GM23338 (cell line): ENCODE results near the gene PDZD7. TPM values are rescaled to one million over a fixed set of nuclear protein-coding genes. Genes with fewer than 3 reads are reported as not detected.

Experiments
- ATAC-seq: fragments of 200-7000 bp; cut with Tn5 transposase; 3 replicates; pipeline ENCODE4 v1.9.1; 2020
- DNase-seq: peaks from one replicate; pipeline ENCODE4 v3.0.0-alpha.2; 2015; ENCODE audit warnings: low spot score
- H2AFZ ChIP-seq: fragments of 200-600 bp; sonication (generic); 2 replicates; pipeline ENCODE4 v1.8.0; 2016; ENCODE audit warnings: antibody characterized with exemption, mild to moderate bottlenecking, moderate library complexity
- H3F3A ChIP-seq: fragments of 200-600 bp; sonication (generic); replicated peaks from 2 replicates; pipeline ENCODE4 v1.8.0; 2017; ENCODE audit warnings: antibody characterized with exemption, mixed run types, low read depth
- H3K27ac ChIP-seq: fragments of 200-600 bp; sonication (generic); 2 replicates; pipeline ENCODE4 v1.6.1; 2016; ENCODE audit warnings: low read depth
- H3K27me3 ChIP-seq: fragments of 200-600 bp; sonication (generic); 2 replicates; pipeline ENCODE4 v1.8.0; 2016; ENCODE audit warnings: mild to moderate bottlenecking, mixed run types, moderate library complexity; ENCODE audit not compliant: insufficient read depth
- H3K36me3 ChIP-seq: fragments of 200-600 bp; sonication (generic); 2 replicates; pipeline ENCODE4 v1.8.0; 2016; ENCODE audit warnings: mild to moderate bottlenecking; ENCODE audit not compliant: insufficient read depth
- H3K4me1 ChIP-seq: fragments of 200-600 bp; sonication (generic); 2 replicates; pipeline ENCODE4 v1.8.0; 2016; ENCODE audit warnings: mild to moderate bottlenecking, moderate library complexity; ENCODE audit not compliant: insufficient read depth
- H3K4me2 ChIP-seq: fragments of 200-600 bp; sonication (generic); 2 replicates; pipeline ENCODE4 v1.7.1; 2017; ENCODE audit warnings: mixed run types
- H3K4me3 ChIP-seq: fragments of 200-600 bp; sonication (generic); 2 replicates; pipeline ENCODE4 v1.6.1; 2016; ENCODE audit warnings: mixed run types
- H3K79me2 ChIP-seq: fragments of 200-600 bp; sonication (generic); replicated peaks from 2 replicates; pipeline ENCODE4 v1.8.0; 2017; ENCODE audit warnings: mild to moderate bottlenecking; ENCODE audit not compliant: insufficient read depth
- H3K9me2 ChIP-seq: fragments of 200-600 bp; sonication (generic); 2 replicates; pipeline ENCODE4 v1.8.0; 2017; ENCODE audit not compliant: insufficient read depth
- H4K20me1 ChIP-seq: fragments of 200-600 bp; sonication (generic); replicated peaks from 2 replicates; pipeline ENCODE4 v1.8.0; 2017; ENCODE audit warnings: mild to moderate bottlenecking; ENCODE audit not compliant: insufficient read depth
- H3K27ac Mint-ChIP-seq: 2 replicates; pipeline ENCODE4 v1.8.0; 2020; ENCODE audit warnings: inconsistent platforms, mild to moderate bottlenecking, moderate library complexity, mixed read lengths
- H3K27me3 Mint-ChIP-seq: 3 replicates; pipeline ENCODE4 v1.8.0; 2022; ENCODE audit warnings: low read depth, mild to moderate bottlenecking, moderate library complexity, mixed read lengths, inconsistent platforms; ENCODE audit not compliant: insufficient read depth, poor library complexity
- H3K36me3 Mint-ChIP-seq: 3 replicates; pipeline ENCODE4 v1.8.0; 2021; ENCODE audit warnings: low read depth, mild to moderate bottlenecking, inconsistent platforms, moderate library complexity, mixed read lengths
- H3K4me1 Mint-ChIP-seq: 3 replicates; pipeline ENCODE4 v1.8.0; 2020; ENCODE audit warnings: mild to moderate bottlenecking, inconsistent platforms, mixed read lengths
- H3K4me3 Mint-ChIP-seq: 3 replicates; pipeline ENCODE4 v1.8.0; 2021; ENCODE audit warnings: moderate library complexity, mild to moderate bottlenecking, inconsistent platforms, mixed read lengths
- H3K9me3 Mint-ChIP-seq: 3 replicates; pipeline ENCODE4 v1.8.0; 2020; ENCODE audit warnings: moderate library complexity, mild to moderate bottlenecking, inconsistent platforms, mixed read lengths
- CTCF ChIP-seq, 2 experiments: fragments of 200-600 bp in 1 of 2; sonication (generic) in 1 of 2; conservative IDR thresholded peaks; 2 replicates each; pipeline versions ENCODE4 v1.5.1 to v1.6.1; 2016 to 2017; ENCODE audit warnings: antibody characterized with exemption in 2 of 2, low read depth in 2 of 2, mild to moderate bottlenecking in 2 of 2, moderate library complexity in 1 of 2
- ETS1 ChIP-seq: IDR thresholded peaks from 2 replicates; pipeline ENCODE4 v1.6.1; 2016; ENCODE audit warnings: antibody characterized with exemption
- EZH2 ChIP-seq: fragments of 200-600 bp; sonication (generic); IDR thresholded peaks from one replicate; pipeline ENCODE4 v1.8.0; 2017; ENCODE audit warnings: antibody characterized with exemption, mild to moderate bottlenecking, low read depth; ENCODE audit not compliant: unreplicated experiment
- POLR2AphosphoS5 ChIP-seq: IDR thresholded peaks from 2 replicates; pipeline ENCODE4 v1.6.1; 2016; ENCODE audit warnings: antibody characterized with exemption, low read depth
- polyA plus RNA-seq: library from polyadenylated mRNA; unstranded; fragments of >200 nt; fragmentation: Nextera tagmentation; extraction: Ambion mirVana; gene quantifications from 2 replicates; pipeline ENCODE4 v1.2.1, GENCODE V29; 2016
- total RNA-seq: library from RNA; depleted of rRNA; stranded (reverse); fragments of >200 nt; shearing (Covaris generic); gene quantifications from 2 replicates; pipeline ENCODE4 v1.2.3, GENCODE V29; 2014

The PDZD7 gene
- total and polyA plus RNA-seq, 2 experiments from 2014 or later = 1.7 to 2.3 TPM

- no peak for TF ChIP-seq CTCF (conservative IDR thresholded peaks at IDR 0.05; ENCODE audit: low read depth in 2 of 2)
These were observed 9.1 kb upstream of the PDZD7 start (continued) for GRCh38 chr10:101040061-101040460.

GRCh38 chr10:101038484-101038883 lies 7.6 kb upstream of the PDZD7 start:
- no peak overlapping the region; the same call in 2 of the 3 replicates for H3K4me3 Mint-ChIP-seq
- H3K27me3 Mint-ChIP-seq = peaks cover 49% of the 10 kb centered on the region
- H4K20me1 ChIP-seq = 0 out of 2 replicates have a peak, but pooled peaks cover 3% of the 10 kb centered on the region
- H3K27ac Mint-ChIP-seq = no peak overlapping the region
- H3K4me2 ChIP-seq = no peak overlapping the region
- H2AFZ ChIP-seq = no peak overlapping the region
- H3K79me2 ChIP-seq = no peaks in the 10 kb centered on the region
- H3K36me3 ChIP-seq = no peaks in the 10 kb centered on the region
- H3K27ac ChIP-seq = no peak overlapping the region
- TF ChIP-seq POLR2AphosphoS5 = no peak
- peak; percentile 61 to 75 for TF ChIP-seq CTCF (conservative IDR thresholded peaks at IDR 0.05; ENCODE audit: low read depth in 2 of 2)
- no peak for TF ChIP-seq EZH2
- 0 out of 2 replicates have a peak, but pooled peaks cover 6% of the 10 kb centered on the region for H3F3A ChIP-seq
- no peaks in the 10 kb centered on the region for H3K36me3 Mint-ChIP-seq
- H3K9me3 Mint-ChIP-seq = no peaks in the 10 kb centered on the region
- H3K27me3 ChIP-seq = peaks cover 44% of the 10 kb centered on the region
- peaks cover 15% of the 10 kb centered on the region for H3K4me1 Mint-ChIP-seq
- no peaks in the 10 kb centered on the region for H3K9me2 ChIP-seq
- no peak overlapping the region for H3K4me3 ChIP-seq
- ATAC-seq (peak; percentile 26), DNase-seq (peak; percentile 77)
- peaks cover 7% of the 10 kb centered on the region for H3K4me1 ChIP-seq

GRCh38 chr10:101036726-101037125 lies 5.8 kb upstream of the PDZD7 start:
- Histone ChIP-seq H3K4me2 (no peak overlapping the region), H3K4me3 (no peak overlapping the region), H3F3A (no peaks in the 10 kb centered on the region), H3K36me3 (no peaks in the 10 kb centered on the region), H2AFZ (no peak overlapping the region), H3K9me2 (no peaks in the 10 kb centered on the region), H4K20me1 (no peaks in the 10 kb centered on the region), H3K27me3 (peaks cover 51% of the 10 kb centered on the region), H3K27ac (no peak overlapping the region), H3K4me1 (peaks cover 12% of the 10 kb centered on the region; the same call in 1 of the 2 replicates), H3K79me2 (no peaks in the 10 kb centered on the region)
- Mint-ChIP-seq H3K9me3 (no peaks in the 10 kb centered on the region), H3K4me3 (no peak overlapping the region), H3K4me1 (peaks cover 12% of the 10 kb centered on the region), H3K27me3 (peaks cover 52% of the 10 kb centered on the region), H3K36me3 (no peaks in the 10 kb centered on the region), H3K27ac (no peak overlapping the region)
- ATAC-seq (no peak), DNase-seq (no peak)
- TF ChIP-seq ETS1 (no peak), CTCF (conservative IDR thresholded peaks at IDR 0.05; ENCODE audit: low read depth in 2 of 2) (no peak)
